HEK293 (cell line): ENCODE measurements around the gene EBI3.
A peak's percentile ranks its signal among the peaks of the same experiment; 100 is the strongest.

ENCODE experiments used
- CTCF ChIA-PET: fragments of 350-600 bp; formaldehyde crosslinking; extraction: SDS; loops from one replicate; lab custom pipeline; 2021; ENCODE audit warnings: antibody characterized with exemption; lab: Yijun Ruan, JAX
- POLR2A ChIA-PET: fragments of 300-600 bp; formaldehyde crosslinking; extraction: SDS; loops from one replicate; lab custom pipeline; 2020; ENCODE audit warnings: antibody characterized with exemption, inconsistent platforms; lab: Yijun Ruan, JAX
- H3K27ac ChIP-seq: fragments of 200-500 bp; sonication (Bioruptor generic); 2 replicates; pipeline ENCODE4 v1.5.1; 2014; ENCODE audit warnings: low read depth, low read length, control low read depth, inconsistent platforms; ENCODE audit errors: extremely low read depth
- H3K36me3 ChIP-seq, 2 experiments: fragments of 200-500 bp in 1 of 2; sonication (Bioruptor generic) in 1 of 2; 1 replicate in 1 of 2; 2 replicates in 1 of 2; pipeline ENCODE4 v1.5.1; 2014 to 2017; ENCODE audit warnings: inconsistent platforms in 2 of 2, low read length in 2 of 2; ENCODE audit not compliant: control insufficient read depth in 2 of 2, insufficient read depth in 1 of 2
- H3K4me1 ChIP-seq: fragments of 200-500 bp; sonication (Bioruptor generic); 2 replicates; pipeline ENCODE4 v1.5.1; 2014; ENCODE audit warnings: mild to moderate bottlenecking, low read length, inconsistent platforms; ENCODE audit not compliant: control insufficient read depth, insufficient read depth
- H3K4me3 ChIP-seq: 2 replicates; pipeline ENCODE4 v1.5.1; 2011; ENCODE audit warnings: low read depth, mild to moderate bottlenecking, control low read depth, low read length, moderate library complexity
- H3K9me3 ChIP-seq: fragments of 200-500 bp; sonication (Bioruptor generic); 2 replicates; pipeline ENCODE4 v1.5.1; 2014; ENCODE audit warnings: low read depth, low read length, inconsistent platforms; ENCODE audit not compliant: control insufficient read depth, insufficient read depth
- GLI2 ChIP-seq: fragments of 450-650 bp; formaldehyde crosslinking; IDR thresholded peaks from 2 replicates; pipeline ENCODE4; 2017; ENCODE audit warnings: missing biosample characterization, missing genetic modification characterization, low read depth, borderline replicate concordance
- GLI4 ChIP-seq: fragments of 450-650 bp; formaldehyde crosslinking; IDR thresholded peaks from 2 replicates; pipeline ENCODE4 v1.5.1; 2016; ENCODE audit warnings: missing biosample characterization, missing genetic modification characterization
- GLIS1 ChIP-seq: fragments of 450-650 bp; formaldehyde crosslinking; IDR thresholded peaks from 2 replicates; pipeline ENCODE4 v1.5.1; 2016; ENCODE audit warnings: missing biosample characterization, missing genetic modification characterization
- HIC1 ChIP-seq: fragments of 450-650 bp; formaldehyde crosslinking; IDR thresholded peaks from 2 replicates; pipeline ENCODE4 v1.5.1; 2016; ENCODE audit warnings: missing biosample characterization, missing genetic modification characterization
- IKZF3 ChIP-seq: fragments of 450-650 bp; IDR thresholded peaks from 2 replicates; pipeline ENCODE4 v1.5.0; 2018; ENCODE audit warnings: missing biosample characterization, mild to moderate bottlenecking, missing genetic modification characterization, moderate library complexity
- PRDM1 ChIP-seq: fragments of 450-650 bp; formaldehyde crosslinking; IDR thresholded peaks from 2 replicates; pipeline ENCODE4; 2016; ENCODE audit warnings: missing biosample characterization, missing genetic modification characterization
- ZBTB26 ChIP-seq: fragments of 450-650 bp; formaldehyde crosslinking; optimal IDR thresholded peaks from 2 replicates; pipeline ENCODE3; 2016; ENCODE audit warnings: missing biosample characterization, mild to moderate bottlenecking, missing genetic modification characterization
- ZBTB8A ChIP-seq: fragments of 450-650 bp; formaldehyde crosslinking; IDR thresholded peaks from 2 replicates; pipeline ENCODE4 v1.5.1; 2016; ENCODE audit warnings: missing biosample characterization, missing genetic modification characterization
- ZEB2 ChIP-seq: fragments of 450-650 bp; formaldehyde crosslinking; IDR thresholded peaks from 2 replicates; pipeline ENCODE4 v1.5.1; 2016; ENCODE audit warnings: missing biosample characterization, missing genetic modification characterization
- ZFHX2 ChIP-seq: fragments of 450-650 bp; formaldehyde crosslinking; conservative IDR thresholded peaks from 2 replicates; pipeline ENCODE4 v1.5.1; 2016; ENCODE audit warnings: missing biosample characterization, missing genetic modification characterization
- ZIC2 ChIP-seq: fragments of 450-650 bp; formaldehyde crosslinking; IDR thresholded peaks from 2 replicates; pipeline ENCODE4 v1.5.1; 2016; ENCODE audit warnings: missing biosample characterization, missing genetic modification characterization
- ZNF132 ChIP-seq: fragments of 450-650 bp; formaldehyde crosslinking; IDR thresholded peaks from 2 replicates; pipeline ENCODE4 v1.5.1; 2017; ENCODE audit warnings: missing biosample characterization, missing genetic modification characterization, borderline replicate concordance
- ZNF341 ChIP-seq: fragments of 450-650 bp; formaldehyde crosslinking; IDR thresholded peaks from 2 replicates; pipeline ENCODE4; 2016; ENCODE audit warnings: low read depth, missing biosample characterization, missing genetic modification characterization
- ZNF350 ChIP-seq: fragments of 450-650 bp; formaldehyde crosslinking; IDR thresholded peaks from 2 replicates; pipeline ENCODE4 v1.5.0; 2017; ENCODE audit warnings: missing biosample characterization, mild to moderate bottlenecking, missing genetic modification characterization
- ZNF366 ChIP-seq: fragments of 450-650 bp; formaldehyde crosslinking; conservative IDR thresholded peaks from 2 replicates; pipeline ENCODE4 v1.5.1; 2016; ENCODE audit warnings: missing biosample characterization, missing genetic modification characterization
- ZNF423 ChIP-seq: fragments of 450-650 bp; formaldehyde crosslinking; IDR thresholded peaks from 2 replicates; pipeline ENCODE4 v1.5.1; 2016; ENCODE audit warnings: missing biosample characterization, missing genetic modification characterization

The EBI3 gene

GRCh38 chr19:4279267-4279529, 49.9 kb downstream of the EBI3 start:
- TF ChIP-seq ZNF350 (tag by site-specific recombination) (no peak), ZFHX2 (tag by site-specific recombination) (peak; percentile 50)
- H3K4me3 ChIP-seq, result peak overlapping the region; percentile 2
- H3K4me1 ChIP-seq, result no peaks in the 10 kb centered on the region; the same call in 1 of the 2 replicates
- CTCF ChIA-PET, result interaction anchor here (0.7 to 1.3 kb wide), 2 partner anchors 12 to 116 kb away, joined by 3 to 7 read pairs; no protein-coding TSS in a partner anchor
- no peak overlapping the region for H3K27ac ChIP-seq
- no peaks in the 10 kb centered on the region for H3K36me3 ChIP-seq
- POLR2A ChIA-PET, result no interaction called here
- H3K9me3 ChIP-seq, result no peaks in the 10 kb centered on the region

- TF ChIP-seq GLIS1 (tag by site-specific recombination) (peak; percentile 76), ZBTB8A (peak; percentile 12; the same call in 1 of the 2 replicates), ZNF423 (tag by site-specific recombination) (0 out of 2 replicates have a peak, but pooled peaks have one; percentile 44), ZNF366 (peak; percentile 79), ZBTB26 (tag by site-specific recombination) (peak; percentile 65), GLI2 (tag by site-specific recombination) (no peak), PRDM1 (tag by site-specific recombination) (no peak), ZEB2 (tag by site-specific recombination) (0 out of 2 replicates have a peak, but pooled peaks have one; percentile 10), ZNF341 (tag by site-specific recombination) (peak; percentile 45), IKZF3 (tag by site-specific recombination) (peak; percentile 53; the same call in 1 of the 2 replicates), ZNF132 (tag by site-specific recombination) (no peak), ZIC2 (tag by site-specific recombination) (peak; percentile 92), GLI4 (tag by site-specific recombination) (no peak), HIC1 (tag by site-specific recombination) (0 out of 2 replicates have a peak, but pooled peaks have one; percentile 10)
- ChIA-PET CTCF (interaction anchor here (0.7 to 1.3 kb wide), 5 partner anchors 13 to 121 kb away, joined by 3 to 7 read pairs (median 3); partner anchors contain the start of gene SH3GL1), POLR2A (interaction anchor here (1.4 kb wide), 1 partner anchor 63 kb away, joined by 3 read pairs; no protein-coding TSS in a partner anchor)
- Histone ChIP-seq H3K36me3 (no peaks in the 10 kb centered on the region), H3K4me1 (no peaks in the 10 kb centered on the region; the same call in 1 of the 2 replicates), H3K4me3 (peak overlapping the region; percentile 13), H3K9me3 (no peaks in the 10 kb centered on the region), H3K27ac (no peak overlapping the region)
Observed at GRCh38 chr19:4279530-4280422, 50.5 kb downstream of the EBI3 start.
